ENCODE data around the gene NTN5.
A peak's percentile ranks its signal among the peaks of the same experiment; 100 is the strongest.
"Not testable (repeated sequence)": the region's sequence is repeated elsewhere in the genome, so short reads cannot be mapped to it uniquely, and the experiment has no call there.

NTN5 gene

DNA sequence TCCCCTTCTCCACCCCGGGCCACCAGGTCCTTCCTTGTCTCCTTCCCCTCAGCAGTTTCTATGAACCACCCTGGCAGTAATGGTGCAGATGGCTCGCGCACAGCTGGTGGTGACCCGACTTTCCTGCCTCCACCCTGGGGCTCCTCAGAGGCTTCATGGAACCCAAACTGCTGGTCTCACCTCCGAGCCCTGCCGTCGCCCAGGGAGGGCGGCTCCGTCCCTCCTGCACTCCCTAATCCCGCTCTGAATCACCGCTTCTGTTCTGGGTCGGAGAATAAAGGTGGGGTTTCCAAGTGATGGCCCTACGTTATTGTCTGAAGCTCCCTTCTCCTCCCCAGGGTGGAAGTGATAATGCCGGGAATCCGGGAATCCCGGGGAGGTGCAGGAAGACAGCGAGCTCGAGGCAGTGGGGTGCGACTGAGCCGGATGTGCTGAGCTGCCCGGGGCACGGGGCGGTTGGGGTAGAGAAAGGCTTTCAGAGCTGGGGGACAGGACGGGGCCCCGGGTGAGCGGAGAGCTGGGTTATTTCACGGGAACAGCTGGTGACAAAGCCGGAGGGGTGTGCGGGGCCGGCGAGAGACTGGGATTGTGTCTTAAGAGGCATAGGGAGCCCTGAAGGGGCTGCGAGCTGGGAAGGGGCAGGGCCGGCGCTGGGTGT, 23.7 kb upstream of the NTN5 start:
- in situ Hi-C loops (cut with HindIII; ENCODE audit: low sequenced_read_pairs) = no loop called here
- TF ChIP-seq CTCF (IDR thresholded peaks at IDR 0.05; ENCODE audit: low read depth, low read length, missing control alignments) = no peak
- no peak for DNase-seq (ENCODE audit: low read depth)
- peak overlapping the region; percentile 7 for H3K4me3 ChIP-seq (ENCODE audit: low read depth, low read length)

- TF ChIP-seq CTCF (IDR thresholded peaks at IDR 0.05; ENCODE audit: low read depth, low read length, missing control alignments) = no peak
- in situ Hi-C loops (cut with HindIII; ENCODE audit: low sequenced_read_pairs) = no loop called here
- DNase-seq (ENCODE audit: low read depth) = no peak
- peak within 1 kb of the TSS; percentile 7 for H3K4me3 ChIP-seq (ENCODE audit: low read depth, low read length)
Measured at GRCh38 chr19:48695743-48696352, 23.0 kb upstream of the NTN5 start, which contains the start of gene FUT2. Gene FUT2 (plus strand): TSS chr19:48695971. CDS start chr19:48702957, 6,986 bp downstream.

DNA sequence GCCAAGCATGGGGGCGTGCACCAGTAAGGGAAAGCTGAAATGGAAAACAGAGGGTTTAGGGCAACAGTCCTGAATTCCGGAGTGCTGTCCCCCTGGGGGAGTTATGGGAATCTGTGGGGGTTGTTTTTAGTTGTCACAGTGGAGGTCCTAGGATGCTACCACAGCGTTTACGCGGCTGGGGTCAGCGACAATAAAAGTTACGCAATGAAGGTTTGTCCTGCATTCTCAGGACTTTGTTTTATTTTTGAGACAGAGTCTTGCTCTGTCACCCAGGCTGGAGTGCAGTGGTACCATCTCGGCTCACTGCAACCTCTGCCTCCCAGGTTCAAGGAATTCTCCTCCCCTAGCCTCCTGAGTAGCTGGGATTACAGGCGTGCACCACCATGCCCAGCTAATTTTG, 20.8 kb upstream of the NTN5 start:
- DNase-seq (ENCODE audit: low read depth); H3K4me3 ChIP-seq (ENCODE audit: low read depth, low read length); in situ Hi-C loops (cut with HindIII; ENCODE audit: low sequenced_read_pairs): not testable (repeated sequence)

DNA sequence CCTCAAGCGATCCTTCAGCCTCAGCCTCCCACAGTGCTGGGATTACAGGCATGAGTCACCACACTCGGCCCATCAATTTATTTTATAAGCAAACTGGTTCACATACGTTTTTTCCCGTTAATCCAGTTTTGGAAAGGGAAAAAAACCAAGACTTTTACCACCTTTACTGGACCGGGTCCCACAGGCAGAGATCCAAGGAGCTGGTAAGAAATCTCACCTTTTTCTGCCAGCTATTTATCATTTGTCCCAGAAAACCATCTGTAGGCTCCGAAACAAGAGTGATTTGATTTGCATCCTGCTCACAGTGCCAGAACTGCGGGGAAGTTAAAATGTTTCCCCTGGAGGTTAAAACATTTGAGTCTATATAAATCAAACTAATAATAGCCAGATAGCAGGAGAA, 16.6 kb upstream of the NTN5 start:
- no peak for DNase-seq (ENCODE audit: low read depth)
- in situ Hi-C loops (cut with HindIII; ENCODE audit: low sequenced_read_pairs) = no loop called here
- no peak for TF ChIP-seq CTCF (IDR thresholded peaks at IDR 0.05; ENCODE audit: low read depth, low read length, missing control alignments)
- H3K4me3 ChIP-seq (ENCODE audit: low read depth, low read length) = no peak overlapping the region

- in situ Hi-C loops (cut with HindIII; ENCODE audit: low sequenced_read_pairs) = no loop called here
- no peak for DNase-seq (ENCODE audit: low read depth)
- no peak overlapping the region for H3K4me3 ChIP-seq (ENCODE audit: low read depth, low read length)
- no peak for TF ChIP-seq CTCF (IDR thresholded peaks at IDR 0.05; ENCODE audit: low read depth, low read length, missing control alignments)
Measured at GRCh38 chr19:48687776-48688175, 15.0 kb upstream of the NTN5 start.

- in situ Hi-C loops (cut with HindIII; ENCODE audit: low sequenced_read_pairs); H3K4me3 ChIP-seq (ENCODE audit: low read depth, low read length); DNase-seq (ENCODE audit: low read depth): not testable (repeated sequence)
Measured at GRCh38 chr19:48686637-48687036, 13.8 kb upstream of the NTN5 start.

GRCh38 chr19:48686088-48686487, 13.3 kb upstream of the NTN5 start:
- no peak overlapping the region for H3K4me3 ChIP-seq (ENCODE audit: low read depth, low read length)
- no peak for DNase-seq (ENCODE audit: low read depth)
- in situ Hi-C loops (cut with HindIII; ENCODE audit: low sequenced_read_pairs) = no loop called here
- no peak for TF ChIP-seq CTCF (IDR thresholded peaks at IDR 0.05; ENCODE audit: low read depth, low read length, missing control alignments)

Measured in astrocyte of the cerebellum (primary cell).